SU-DHL-6 (cell line): ENCODE measurements around the gene ABCG4.

Source experiments
- EZH2phosphoT487 ChIP-seq: fragments of 200-600 bp; sonication (generic), shearing (Covaris generic); conservative IDR thresholded peaks from 2 replicates; pipeline ENCODE4 v1.6.1; 2018; ENCODE audit warnings: mild to moderate bottlenecking, antibody characterized with exemption, low read length, moderate library complexity, mixed read lengths
- TF ChIP-seq, protein P1 (sequence below): fragments of 200-600 bp; sonication (generic); IDR thresholded peaks from one replicate; pipeline ENCODE4 v1.5.1; 2017; ENCODE audit warnings: antibody characterized with exemption, mild to moderate bottlenecking, low read length, moderate library complexity; ENCODE audit not compliant: insufficient read depth, poor library complexity, severe bottlenecking

DNA sequence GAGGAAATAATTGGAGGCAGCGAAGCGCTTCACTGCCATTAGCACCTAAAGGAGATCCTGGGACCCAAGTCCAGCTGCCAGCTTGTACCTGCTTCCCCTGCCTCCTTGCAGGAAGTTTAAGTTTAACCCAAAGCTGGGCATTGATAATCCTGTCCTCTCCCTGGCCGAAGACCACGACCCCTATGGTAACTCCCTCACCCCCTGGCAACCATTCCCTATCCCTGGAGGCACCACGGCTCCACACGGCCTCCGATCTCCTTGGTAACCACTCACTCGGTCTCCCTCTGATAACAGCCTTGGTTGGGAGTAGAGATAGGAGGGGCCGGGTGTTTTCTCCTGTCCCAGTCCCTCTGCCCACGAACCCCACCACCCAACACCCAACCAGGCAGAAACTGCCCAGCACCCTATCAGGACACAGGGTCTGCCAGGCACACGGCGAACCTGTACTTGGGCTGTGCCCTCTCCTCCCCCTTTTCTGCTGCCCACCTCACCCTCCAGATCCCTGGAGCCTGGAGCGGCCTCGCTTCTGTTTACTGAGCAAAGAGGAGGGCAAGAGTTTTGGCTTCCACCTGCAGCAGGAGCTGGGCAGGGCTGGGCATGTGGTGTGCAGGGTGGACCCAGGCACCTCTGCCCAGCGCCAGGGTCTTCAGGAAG lies 37.3 kb downstream of the ABCG4 start:
- TF ChIP-seq, protein P1, sequence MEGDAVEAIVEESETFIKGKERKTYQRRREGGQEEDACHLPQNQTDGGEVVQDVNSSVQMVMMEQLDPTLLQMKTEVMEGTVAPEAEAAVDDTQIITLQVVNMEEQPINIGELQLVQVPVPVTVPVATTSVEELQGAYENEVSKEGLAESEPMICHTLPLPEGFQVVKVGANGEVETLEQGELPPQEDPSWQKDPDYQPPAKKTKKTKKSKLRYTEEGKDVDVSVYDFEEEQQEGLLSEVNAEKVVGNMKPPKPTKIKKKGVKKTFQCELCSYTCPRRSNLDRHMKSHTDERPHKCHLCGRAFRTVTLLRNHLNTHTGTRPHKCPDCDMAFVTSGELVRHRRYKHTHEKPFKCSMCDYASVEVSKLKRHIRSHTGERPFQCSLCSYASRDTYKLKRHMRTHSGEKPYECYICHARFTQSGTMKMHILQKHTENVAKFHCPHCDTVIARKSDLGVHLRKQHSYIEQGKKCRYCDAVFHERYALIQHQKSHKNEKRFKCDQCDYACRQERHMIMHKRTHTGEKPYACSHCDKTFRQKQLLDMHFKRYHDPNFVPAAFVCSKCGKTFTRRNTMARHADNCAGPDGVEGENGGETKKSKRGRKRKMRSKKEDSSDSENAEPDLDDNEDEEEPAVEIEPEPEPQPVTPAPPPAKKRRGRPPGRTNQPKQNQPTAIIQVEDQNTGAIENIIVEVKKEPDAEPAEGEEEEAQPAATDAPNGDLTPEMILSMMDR = no peak
- no peak for TF ChIP-seq EZH2phosphoT487
